Measurements from ENCODE around the gene GRHL1. TPM values are rescaled to one million over a fixed set of nuclear protein-coding genes. Genes with fewer than 3 reads are reported as not detected.

Gene GRHL1
- polyA plus RNA-seq, 1 experiment, result 1.7 TPM

DNA sequence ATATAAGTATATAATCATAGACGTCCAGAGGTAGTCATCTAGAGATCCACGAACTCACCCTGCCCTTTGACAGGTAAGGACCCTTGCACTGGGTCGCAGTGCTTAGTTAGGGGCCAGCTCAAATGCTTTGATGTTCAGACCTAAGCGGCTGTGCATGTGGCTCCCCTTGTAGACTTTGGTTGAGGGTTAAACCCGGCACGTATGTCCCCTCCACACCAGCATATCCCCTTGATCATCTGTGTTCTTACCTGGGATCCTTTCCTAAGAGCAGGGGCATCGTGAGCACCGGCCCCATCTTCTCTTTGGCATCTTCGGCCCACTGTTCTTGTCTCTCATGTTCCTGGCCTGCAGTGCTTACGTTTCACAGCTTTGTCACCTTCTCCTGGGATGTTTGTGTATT is 31.4 kb downstream of the GRHL1 start:
- ChIA-PET POLR2A (interaction anchor here (0.7 kb wide), 1 partner anchor 110 kb away, joined by 4 read pairs; no protein-coding TSS in a partner anchor), CTCF (interaction anchor here (0.6 to 4.6 kb wide), 9 partner anchors 10 to 669 kb away, joined by 3 to 44 read pairs (median 7); no protein-coding TSS in a partner anchor)
- TF ChIP-seq, protein P1, sequence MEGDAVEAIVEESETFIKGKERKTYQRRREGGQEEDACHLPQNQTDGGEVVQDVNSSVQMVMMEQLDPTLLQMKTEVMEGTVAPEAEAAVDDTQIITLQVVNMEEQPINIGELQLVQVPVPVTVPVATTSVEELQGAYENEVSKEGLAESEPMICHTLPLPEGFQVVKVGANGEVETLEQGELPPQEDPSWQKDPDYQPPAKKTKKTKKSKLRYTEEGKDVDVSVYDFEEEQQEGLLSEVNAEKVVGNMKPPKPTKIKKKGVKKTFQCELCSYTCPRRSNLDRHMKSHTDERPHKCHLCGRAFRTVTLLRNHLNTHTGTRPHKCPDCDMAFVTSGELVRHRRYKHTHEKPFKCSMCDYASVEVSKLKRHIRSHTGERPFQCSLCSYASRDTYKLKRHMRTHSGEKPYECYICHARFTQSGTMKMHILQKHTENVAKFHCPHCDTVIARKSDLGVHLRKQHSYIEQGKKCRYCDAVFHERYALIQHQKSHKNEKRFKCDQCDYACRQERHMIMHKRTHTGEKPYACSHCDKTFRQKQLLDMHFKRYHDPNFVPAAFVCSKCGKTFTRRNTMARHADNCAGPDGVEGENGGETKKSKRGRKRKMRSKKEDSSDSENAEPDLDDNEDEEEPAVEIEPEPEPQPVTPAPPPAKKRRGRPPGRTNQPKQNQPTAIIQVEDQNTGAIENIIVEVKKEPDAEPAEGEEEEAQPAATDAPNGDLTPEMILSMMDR (IDR thresholded peaks at IDR 0.05; ENCODE audit: insufficient read depth, low read depth, low read length), result no peak
- Histone ChIP-seq H3K27me3 (ENCODE audit: control insufficient read depth, insufficient read depth, low read length) (no peaks in the 10 kb centered on the region), H3K36me3 (ENCODE audit: control insufficient read depth, insufficient read depth, low read length) (no peaks in the 10 kb centered on the region), H3K4me3 (ENCODE audit: low read depth, low read length) (no peak overlapping the region)
- no peak for DNase-seq (ENCODE audit: low read depth)

DNA sequence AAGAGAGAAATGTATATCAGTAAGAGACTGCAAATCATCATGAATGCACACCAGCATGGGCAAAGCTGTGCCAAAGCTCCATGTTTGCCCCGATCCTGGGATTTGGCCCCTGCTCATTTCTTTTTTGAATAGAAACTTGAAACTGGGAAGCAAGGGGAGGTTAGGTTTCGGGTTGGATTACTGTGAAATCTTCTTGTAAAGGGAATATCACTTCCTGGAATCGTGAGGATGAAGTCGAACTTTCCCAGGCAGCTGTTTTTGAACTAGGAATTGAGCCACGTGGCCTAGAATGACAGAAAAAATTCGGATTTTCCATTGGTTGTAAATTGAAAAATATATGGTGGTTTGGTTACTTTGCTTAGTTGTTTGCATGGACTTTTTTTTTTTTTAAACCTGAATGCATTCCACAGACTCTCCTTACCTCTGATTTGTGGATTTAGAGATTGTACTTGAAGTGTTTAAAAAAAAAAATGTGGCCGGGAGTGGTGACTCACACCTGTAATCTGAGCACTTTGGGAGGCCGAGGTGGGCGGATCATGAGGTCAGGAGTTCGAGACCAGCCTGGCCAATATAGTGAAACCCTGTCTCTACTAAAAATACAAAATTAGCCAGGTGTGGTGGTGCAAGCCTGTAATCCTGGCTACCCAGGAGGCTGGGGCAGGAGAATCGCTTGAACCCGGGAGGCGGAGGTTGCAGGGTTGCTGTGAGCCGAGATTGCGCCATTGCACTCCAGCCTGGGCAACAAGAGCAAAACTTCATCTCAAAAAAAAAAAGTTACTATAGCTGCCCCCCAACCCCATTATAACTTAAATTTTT is 32.1 kb downstream of the GRHL1 start:
- H3K27me3 ChIP-seq (ENCODE audit: control insufficient read depth, insufficient read depth, low read length), result no peaks in the 10 kb centered on the region
- H3K36me3 ChIP-seq (ENCODE audit: control insufficient read depth, insufficient read depth, low read length), result no peaks in the 10 kb centered on the region
- no peak overlapping the region for H3K4me3 ChIP-seq (ENCODE audit: low read depth, low read length)
- ChIA-PET CTCF (interaction anchor here (0.6 to 4.6 kb wide), 30 partner anchors 9 to 668 kb away, joined by 3 to 44 read pairs (median 5); partner anchors contain the start of genes KLF11 and TAF1B), POLR2A (no interaction called here)
- TF ChIP-seq, protein P1 (IDR thresholded peaks at IDR 0.05; ENCODE audit: insufficient read depth, low read depth, low read length), result no peak
- peak; percentile 68 for DNase-seq (ENCODE audit: low read depth)

DNA sequence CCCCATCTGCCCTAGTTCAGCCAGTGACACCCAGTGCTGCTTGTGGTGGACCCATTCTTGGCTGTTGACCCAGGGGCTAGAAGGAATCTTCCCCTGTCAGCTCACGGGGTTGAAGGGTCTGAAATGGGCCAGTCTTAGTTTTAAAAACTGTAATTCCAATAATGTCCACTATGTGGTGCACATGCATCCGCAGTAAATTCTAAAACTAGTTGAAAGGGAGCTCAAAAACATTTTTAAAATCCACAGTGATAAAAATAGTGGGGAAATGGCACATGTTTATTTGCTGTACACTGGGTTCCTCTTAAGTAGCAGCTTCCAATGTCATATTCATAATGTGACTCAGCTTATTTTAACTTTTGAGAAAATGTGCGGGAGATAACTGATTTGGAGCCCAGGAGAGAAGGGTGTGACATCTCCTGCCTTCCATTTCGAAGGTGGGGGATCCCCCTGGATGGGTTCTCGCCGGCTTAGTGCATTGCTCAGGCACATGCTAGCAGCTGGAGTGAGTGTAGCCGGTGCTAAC is 32.8 kb downstream of the GRHL1 start:
- no peak for DNase-seq (ENCODE audit: low read depth)
- Histone ChIP-seq H3K27me3 (ENCODE audit: control insufficient read depth, insufficient read depth, low read length) (no peaks in the 10 kb centered on the region), H3K4me3 (ENCODE audit: low read depth, low read length) (no peak overlapping the region), H3K36me3 (ENCODE audit: control insufficient read depth, insufficient read depth, low read length) (no peaks in the 10 kb centered on the region)
- POLR2A ChIA-PET, result interaction anchor here (0.6 kb wide), 1 partner anchor 148 kb away, joined by 5 read pairs; no protein-coding TSS in a partner anchor
- CTCF ChIA-PET, result interaction anchor here (0.7 to 4.6 kb wide), 31 partner anchors 9 to 327 kb away, joined by 3 to 44 read pairs (median 5); partner anchors contain the start of genes KLF11 and TAF1B
- TF ChIP-seq, protein P1 (IDR thresholded peaks at IDR 0.05; ENCODE audit: insufficient read depth, low read depth, low read length), result peak; percentile 64

DNA sequence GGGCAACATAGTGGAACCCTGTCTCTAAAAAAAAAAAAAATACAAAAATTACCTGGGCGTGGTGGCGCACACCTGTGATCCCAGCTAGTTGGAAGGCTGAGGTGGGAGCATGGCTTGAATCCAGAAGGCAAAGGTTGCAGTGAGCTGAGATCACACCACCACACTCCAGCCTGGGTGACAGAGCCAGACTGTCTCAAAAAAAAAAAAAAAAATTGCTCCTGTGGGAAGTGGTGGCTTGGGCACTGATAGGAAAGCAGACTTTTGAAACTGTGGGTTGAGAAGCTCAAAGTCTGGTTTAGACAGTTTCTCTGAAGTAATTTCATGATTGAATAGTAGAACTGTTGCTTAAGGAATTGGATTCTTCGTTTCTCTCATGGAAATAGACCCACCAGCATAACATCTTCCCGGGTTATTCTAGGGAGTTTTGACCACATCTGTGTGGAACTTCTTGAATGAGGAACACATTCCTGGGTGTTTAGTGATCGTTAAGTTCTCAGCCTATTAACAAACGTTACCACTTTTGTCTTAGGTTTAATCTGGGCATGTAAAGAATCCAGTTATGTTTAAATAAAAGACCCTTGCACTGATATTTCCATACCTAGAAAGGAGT is 33.5 kb downstream of the GRHL1 start:
- peak; percentile 68 for DNase-seq (ENCODE audit: low read depth)
- ChIA-PET CTCF (interaction anchor here (0.7 to 4.6 kb wide), 27 partner anchors 8 to 328 kb away, joined by 3 to 44 read pairs (median 5); partner anchors contain the start of genes KLF11 and TAF1B), POLR2A (interaction anchor here (0.6 to 0.7 kb wide), 4 partner anchors 142 to 429 kb away, joined by 4 to 6 read pairs (median 5); partner anchors contain the start of gene TAF1B)
- TF ChIP-seq, protein P1 (IDR thresholded peaks at IDR 0.05; ENCODE audit: insufficient read depth, low read depth, low read length), result no peak
- Histone ChIP-seq H3K4me3 (ENCODE audit: low read depth, low read length) (no peak overlapping the region), H3K27me3 (ENCODE audit: control insufficient read depth, insufficient read depth, low read length) (no peaks in the 10 kb centered on the region), H3K36me3 (ENCODE audit: control insufficient read depth, insufficient read depth, low read length) (no peaks in the 10 kb centered on the region)

All from BJ (cell line).